Raji (cell line): ENCODE measurements around the gene STX10.
A peak's percentile ranks its signal among the peaks of the same experiment; 100 is the strongest.

Source experiments
- POLR2A ChIP-seq: IDR thresholded peaks from 2 replicates; pipeline ENCODE4 v1.6.1; 2011; ENCODE audit warnings: low read depth, low read length, control low read depth; ENCODE audit not compliant: insufficient read depth

Gene STX10

GRCh38 chr19:13151605-13152355, 1.6 kb upstream of the STX10 start:
- TF ChIP-seq POLR2A = peak; percentile 66

GRCh38 chr19:13150931-13151604, 893 bp upstream of the STX10 start:
- TF ChIP-seq POLR2A = no peak

GRCh38 chr19:13149628-13150186, 468 bp downstream of the STX10 start:
- no peak for TF ChIP-seq POLR2A

- no peak for TF ChIP-seq POLR2A
Measured at GRCh38 chr19:13146763-13147563, 3.2 kb downstream of the STX10 start.

GRCh38 chr19:13139633-13140311, 10.4 kb downstream of the STX10 start:
- no peak for TF ChIP-seq POLR2A

GRCh38 chr19:13138916-13139198, 11.3 kb downstream of the STX10 start:
- no peak for TF ChIP-seq POLR2A

- TF ChIP-seq POLR2A = no peak
Measured at GRCh38 chr19:13138171-13138915, 11.8 kb downstream of the STX10 start.

GRCh38 chr19:13137290-13137794, 12.8 kb downstream of the STX10 start:
- no peak for TF ChIP-seq POLR2A

- TF ChIP-seq POLR2A = no peak
Measured at GRCh38 chr19:13135068-13136062, 14.8 kb downstream of the STX10 start.

GRCh38 chr19:13134626-13135025, 15.5 kb downstream of the STX10 start:
- no peak for TF ChIP-seq POLR2A

- no peak for TF ChIP-seq POLR2A
Measured at GRCh38 chr19:13133241-13133870, 16.8 kb downstream of the STX10 start.

GRCh38 chr19:13132471-13133180, 17.5 kb downstream of the STX10 start:
- TF ChIP-seq POLR2A = no peak

- no peak for TF ChIP-seq POLR2A
Measured at GRCh38 chr19:13130886-13131490, 19.2 kb downstream of the STX10 start.
